ENCODE results near the gene SHROOM3.

Gene SHROOM3

GRCh38 chr4:76623217-76624045 is 188.4 kb downstream of the SHROOM3 start:
- no peak for TF ChIP-seq CTCF (conservative IDR thresholded peaks at IDR 0.05; ENCODE audit: low read depth, low read length)
- H3K4me3 ChIP-seq (ENCODE audit: low read depth, low read length), result no peak overlapping the region
- no peak for DNase-seq (ENCODE audit: low read depth)

GRCh38 chr4:76624241-76624681 is 189.2 kb downstream of the SHROOM3 start:
- no peak for TF ChIP-seq CTCF (conservative IDR thresholded peaks at IDR 0.05; ENCODE audit: low read depth, low read length)
- peak; percentile 95 for DNase-seq (ENCODE audit: low read depth)
- H3K4me3 ChIP-seq (ENCODE audit: low read depth, low read length), result no peak overlapping the region

DNA sequence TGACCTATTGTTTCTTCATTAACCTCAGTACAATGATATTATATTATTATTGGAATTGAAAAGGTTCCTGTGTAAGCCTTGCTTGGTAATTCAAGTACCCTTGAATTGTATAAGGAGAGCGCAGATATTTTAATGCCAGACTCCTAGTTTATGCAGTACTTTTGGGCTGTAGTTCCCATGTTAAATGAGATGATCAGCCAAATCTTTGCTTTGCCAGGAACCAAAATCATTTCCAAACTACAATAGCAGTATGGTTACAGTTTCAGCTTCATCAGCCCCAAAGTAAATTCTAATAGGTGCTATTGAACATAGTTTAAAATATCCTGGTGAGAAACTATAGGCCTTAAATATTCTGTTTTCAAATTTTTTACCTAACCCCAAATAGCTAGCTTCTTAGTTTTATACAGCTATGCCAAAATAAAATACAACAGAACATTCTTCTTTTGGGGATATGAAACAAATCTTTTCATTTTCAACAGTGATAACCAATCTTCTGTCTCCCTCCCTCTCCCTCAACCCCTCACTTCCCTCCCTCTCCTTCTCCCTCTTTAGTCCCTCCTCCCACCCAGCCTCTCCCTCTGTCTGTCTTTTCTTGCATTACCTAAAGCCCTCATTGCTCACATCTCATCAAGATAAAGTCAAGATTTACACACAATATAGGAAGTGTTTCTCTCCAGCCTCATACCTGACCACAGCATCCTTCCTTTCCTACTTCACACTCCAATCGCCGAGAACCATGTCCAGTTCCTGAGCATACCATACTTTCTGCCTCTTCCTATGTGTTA is 190.1 kb downstream of the SHROOM3 start:
- no peak overlapping the region for H3K4me3 ChIP-seq (ENCODE audit: low read depth, low read length)
- DNase-seq (ENCODE audit: low read depth), result no peak
- no peak for TF ChIP-seq CTCF (conservative IDR thresholded peaks at IDR 0.05; ENCODE audit: low read depth, low read length)

GRCh38 chr4:76626686-76627465 is 191.8 kb downstream of the SHROOM3 start:
- peak; percentile 54 for DNase-seq (ENCODE audit: low read depth)
- H3K4me3 ChIP-seq (ENCODE audit: low read depth, low read length), result no peak overlapping the region
- peak; percentile 68 for TF ChIP-seq CTCF (conservative IDR thresholded peaks at IDR 0.05; ENCODE audit: low read depth, low read length)

GRCh38 chr4:76628251-76628650 is 193.2 kb downstream of the SHROOM3 start:
- no peak for DNase-seq (ENCODE audit: low read depth)
- no peak overlapping the region for H3K4me3 ChIP-seq (ENCODE audit: low read depth, low read length)
- no peak for TF ChIP-seq CTCF (conservative IDR thresholded peaks at IDR 0.05; ENCODE audit: low read depth, low read length)

DNA sequence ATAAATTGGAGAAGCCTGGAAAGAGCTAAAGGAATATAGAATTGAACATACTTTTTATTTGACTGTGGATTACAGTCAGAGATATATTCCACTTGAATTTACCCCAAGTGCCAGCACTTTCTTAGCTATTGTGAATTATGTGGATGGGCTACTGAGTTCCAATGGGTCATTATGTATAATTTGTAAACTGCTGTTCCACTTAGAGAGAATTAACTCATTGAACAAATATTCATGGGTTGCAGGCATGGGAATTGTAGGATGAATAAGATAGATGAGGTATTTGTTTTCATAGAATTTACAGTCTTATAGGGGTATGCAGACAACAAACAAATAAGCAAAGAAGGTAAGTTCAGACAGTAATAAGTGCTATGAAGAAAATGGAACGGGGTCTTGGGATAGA is 195.7 kb downstream of the SHROOM3 start:
- DNase-seq (ENCODE audit: low read depth), result no peak
- no peak for TF ChIP-seq CTCF (conservative IDR thresholded peaks at IDR 0.05; ENCODE audit: low read depth, low read length)
- no peak overlapping the region for H3K4me3 ChIP-seq (ENCODE audit: low read depth, low read length)
